Caco-2 (cell line): ENCODE measurements around the gene DGKB. TPM values are rescaled to one million over a fixed set of nuclear protein-coding genes. Genes with fewer than 3 reads are reported as not detected.

ENCODE experiments used
- BruUV-seq: library from RNA; stranded (reverse); fragments of 400-500 nt; replicated peaks from 2 replicates; lab custom pipeline; 2021; lab: Mats Ljungman, UMichigan
- CTCF ChIA-PET: fragments of 300-600 bp; sonication (Branson Sonifier 250); formaldehyde crosslinking; loops from one replicate; lab custom pipeline; 2022; ENCODE audit warnings: antibody characterized with exemption; lab: Charles Lee
- POLR2A ChIA-PET: fragments of 300-600 bp; sonication (Branson Sonifier 250); formaldehyde crosslinking; loops from one replicate; lab custom pipeline; 2022; ENCODE audit warnings: antibody characterized with exemption; lab: Charles Lee
- DNase-seq, 2 experiments: peaks; one replicate each; pipeline versions ENCODE4 v3.0.0 to v3.0.0-alpha.2; 2020 to 2022
- H3K27me3 ChIP-seq: replicated peaks from 2 replicates; pipeline ENCODE4 v1.6.0; 2011; ENCODE audit warnings: low read length; ENCODE audit not compliant: control insufficient read depth, insufficient read depth
- H3K36me3 ChIP-seq: 2 replicates; pipeline ENCODE4 v1.5.1; 2011; ENCODE audit warnings: low read length; ENCODE audit not compliant: control insufficient read depth, insufficient read depth
- H3K4me1 ChIP-seq: fragments of 250-450 bp; sonication (Bioruptor Pico); 2 replicates; pipeline ENCODE4 v1.5.1; 2020; ENCODE audit warnings: mild to moderate bottlenecking
- H3K4me3 ChIP-seq: 2 replicates; pipeline ENCODE4 v1.5.1; 2011; ENCODE audit warnings: low read depth, mild to moderate bottlenecking, control low read depth, low read length
- H3K9me3 ChIP-seq: fragments of 250-450 bp; sonication (Bioruptor Pico); 2 replicates; pipeline ENCODE4 v1.5.1; 2020; ENCODE audit warnings: mild to moderate bottlenecking, moderate library complexity
- H3K27ac Mint-ChIP-seq: one replicate; pipeline ENCODE4 v1.8.0; 2022; ENCODE audit warnings: mixed read lengths; ENCODE audit not compliant: unreplicated experiment
- H3K27me3 Mint-ChIP-seq: one replicate; pipeline ENCODE4 v1.8.0; 2022; ENCODE audit warnings: mixed read lengths; ENCODE audit not compliant: insufficient read depth, unreplicated experiment
- H3K36me3 Mint-ChIP-seq: one replicate; pipeline ENCODE4 v1.8.0; 2022; ENCODE audit warnings: mild to moderate bottlenecking, mixed read lengths; ENCODE audit not compliant: insufficient read depth, unreplicated experiment
- H3K4me1 Mint-ChIP-seq: one replicate; pipeline ENCODE4 v1.8.0; 2022; ENCODE audit warnings: low read depth, mixed read lengths; ENCODE audit not compliant: unreplicated experiment
- H3K4me3 Mint-ChIP-seq: one replicate; pipeline ENCODE4 v1.8.0; 2022; ENCODE audit warnings: mild to moderate bottlenecking, moderate library complexity, mixed read lengths; ENCODE audit not compliant: unreplicated experiment
- H3K9me3 Mint-ChIP-seq: one replicate; pipeline ENCODE4 v1.8.0; 2022; ENCODE audit warnings: mixed read lengths; ENCODE audit not compliant: unreplicated experiment
- intact Hi-C: fragments of 100-400 bp; cut with micrococcal nuclease; formaldehyde crosslinking; loops from one replicate; pipeline ENCODE4 v1.10.0; 2022; ENCODE audit not compliant: unreplicated experiment
- total RNA-seq: library from RNA; stranded (reverse); gene quantifications from 2 replicates; pipeline ENCODE4 v1.2.3, GENCODE V29; 2022
- TF ChIP-seq, protein P1 (sequence below), 2 experiments: fragments of 200-600 bp in 1 of 2; IDR thresholded peaks; 1 replicate in 1 of 2; 2 replicates in 1 of 2; pipeline versions ENCODE4 v1.5.1 to v1.8.0; 2011 to 2022; ENCODE audit warnings: antibody characterized with exemption in 1 of 2, control low read depth in 1 of 2, inconsistent platforms in 1 of 2, low read depth in 1 of 2, low read length in 1 of 2, mild to moderate bottlenecking in 1 of 2, moderate library complexity in 1 of 2; ENCODE audit not compliant: insufficient read depth in 1 of 2, severe bottlenecking in 1 of 2, unreplicated experiment in 1 of 2

DGKB gene
- total RNA-seq, 1 experiment from 2014 or later, result 0.39 TPM

- ChIA-PET CTCF (no interaction called here), POLR2A (no interaction called here)
- Mint-ChIP-seq H3K4me1 (no peaks in the 10 kb centered on the region), H3K9me3 (no peaks in the 10 kb centered on the region), H3K27ac (no peak overlapping the region), H3K27me3 (no peaks in the 10 kb centered on the region), H3K36me3 (peaks cover 6% of the 10 kb centered on the region), H3K4me3 (no peak overlapping the region)
- Histone ChIP-seq H3K4me1 (no peaks in the 10 kb centered on the region), H3K36me3 (no peaks in the 10 kb centered on the region), H3K9me3 (no peaks in the 10 kb centered on the region), H3K27me3 (no peaks in the 10 kb centered on the region), H3K4me3 (no peak overlapping the region)
- BruUV-seq, result no TSS peak
- intact Hi-C loops, result no loop called here
- no peak for DNase-seq
- TF ChIP-seq, protein P1, sequence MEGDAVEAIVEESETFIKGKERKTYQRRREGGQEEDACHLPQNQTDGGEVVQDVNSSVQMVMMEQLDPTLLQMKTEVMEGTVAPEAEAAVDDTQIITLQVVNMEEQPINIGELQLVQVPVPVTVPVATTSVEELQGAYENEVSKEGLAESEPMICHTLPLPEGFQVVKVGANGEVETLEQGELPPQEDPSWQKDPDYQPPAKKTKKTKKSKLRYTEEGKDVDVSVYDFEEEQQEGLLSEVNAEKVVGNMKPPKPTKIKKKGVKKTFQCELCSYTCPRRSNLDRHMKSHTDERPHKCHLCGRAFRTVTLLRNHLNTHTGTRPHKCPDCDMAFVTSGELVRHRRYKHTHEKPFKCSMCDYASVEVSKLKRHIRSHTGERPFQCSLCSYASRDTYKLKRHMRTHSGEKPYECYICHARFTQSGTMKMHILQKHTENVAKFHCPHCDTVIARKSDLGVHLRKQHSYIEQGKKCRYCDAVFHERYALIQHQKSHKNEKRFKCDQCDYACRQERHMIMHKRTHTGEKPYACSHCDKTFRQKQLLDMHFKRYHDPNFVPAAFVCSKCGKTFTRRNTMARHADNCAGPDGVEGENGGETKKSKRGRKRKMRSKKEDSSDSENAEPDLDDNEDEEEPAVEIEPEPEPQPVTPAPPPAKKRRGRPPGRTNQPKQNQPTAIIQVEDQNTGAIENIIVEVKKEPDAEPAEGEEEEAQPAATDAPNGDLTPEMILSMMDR (IDR thresholded peaks at IDR 0.05; ENCODE audit: insufficient read depth in 1 of 2, low read depth in 1 of 2, low read length in 1 of 2, severe bottlenecking in 1 of 2, unreplicated experiment in 1 of 2), result no peak
Observed at GRCh38 chr7:14570750-14571607, 331.6 kb downstream of the DGKB start.

DNA sequence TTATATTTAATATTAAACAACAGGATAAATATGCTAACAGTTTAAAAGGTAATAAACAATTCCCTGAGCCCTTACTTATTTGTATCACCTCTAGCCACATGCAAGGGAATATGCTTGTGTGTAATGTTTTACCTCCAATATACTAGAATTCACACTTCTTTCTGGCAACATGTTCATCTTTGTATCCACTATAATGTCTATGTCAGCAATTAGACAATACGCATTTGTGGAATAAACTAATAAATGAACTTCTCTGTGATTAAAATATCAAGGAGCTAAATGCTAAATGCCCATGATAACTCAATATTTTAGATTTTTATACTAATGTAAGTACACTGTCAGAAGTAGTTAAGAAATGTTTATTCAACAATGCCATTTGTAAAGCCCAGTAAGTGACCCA is 350.5 kb downstream of the DGKB start:
- H3K27me3 Mint-ChIP-seq, result peaks cover 7% of the 10 kb centered on the region
- Histone ChIP-seq H3K4me1 (no peaks in the 10 kb centered on the region), H3K4me3 (no peak overlapping the region), H3K36me3 (no peaks in the 10 kb centered on the region), H3K9me3 (no peaks in the 10 kb centered on the region), H3K27me3 (no peaks in the 10 kb centered on the region)
- TF ChIP-seq, protein P1 (IDR thresholded peaks at IDR 0.05; ENCODE audit: insufficient read depth in 1 of 2, low read depth in 1 of 2, low read length in 1 of 2, severe bottlenecking in 1 of 2, unreplicated experiment in 1 of 2), result no peak
- no peak overlapping the region for H3K4me3 Mint-ChIP-seq
- no peaks in the 10 kb centered on the region for H3K36me3 Mint-ChIP-seq
- intact Hi-C loops, result no loop called here
- no peak for DNase-seq
- no peaks in the 10 kb centered on the region for H3K9me3 Mint-ChIP-seq
- ChIA-PET CTCF (no interaction called here), POLR2A (no interaction called here)
- no TSS peak for BruUV-seq
- no peaks in the 10 kb centered on the region for H3K4me1 Mint-ChIP-seq
- no peak overlapping the region for H3K27ac Mint-ChIP-seq

- Mint-ChIP-seq H3K36me3 (no peaks in the 10 kb centered on the region), H3K4me3 (no peak overlapping the region), H3K9me3 (no peaks in the 10 kb centered on the region), H3K4me1 (no peaks in the 10 kb centered on the region), H3K27me3 (peaks cover 7% of the 10 kb centered on the region), H3K27ac (no peak overlapping the region)
- H3K9me3 ChIP-seq, result no peaks in the 10 kb centered on the region
- intact Hi-C loops, result no loop called here
- no peak for DNase-seq
- no peaks in the 10 kb centered on the region for H3K4me1 ChIP-seq
- BruUV-seq, result no TSS peak
- POLR2A ChIA-PET, result no interaction called here
- TF ChIP-seq, protein P1 (IDR thresholded peaks at IDR 0.05; ENCODE audit: insufficient read depth in 1 of 2, low read depth in 1 of 2, low read length in 1 of 2, severe bottlenecking in 1 of 2, unreplicated experiment in 1 of 2), result no peak
- no peak overlapping the region for H3K4me3 ChIP-seq
- CTCF ChIA-PET, result no interaction called here
- no peaks in the 10 kb centered on the region for H3K36me3 ChIP-seq
- H3K27me3 ChIP-seq, result no peaks in the 10 kb centered on the region
Observed at GRCh38 chr7:14551310-14551709, 351.2 kb downstream of the DGKB start.
